NCI-H2196 (cell line): ENCODE data around the gene ZNF460.
A peak's percentile ranks its signal among the peaks of the same experiment; 100 is the strongest.
"Not testable (repeated sequence)": the region's sequence is repeated elsewhere in the genome, so short reads cannot be mapped to it uniquely, and the experiment has no call there.

Experiments
- DNase-seq: peaks from one replicate; lab custom pipeline; 2025; ENCODE audit not compliant: unreplicated experiment; lab: John Stamatoyannopoulos, UW

The ZNF460 gene

DNA sequence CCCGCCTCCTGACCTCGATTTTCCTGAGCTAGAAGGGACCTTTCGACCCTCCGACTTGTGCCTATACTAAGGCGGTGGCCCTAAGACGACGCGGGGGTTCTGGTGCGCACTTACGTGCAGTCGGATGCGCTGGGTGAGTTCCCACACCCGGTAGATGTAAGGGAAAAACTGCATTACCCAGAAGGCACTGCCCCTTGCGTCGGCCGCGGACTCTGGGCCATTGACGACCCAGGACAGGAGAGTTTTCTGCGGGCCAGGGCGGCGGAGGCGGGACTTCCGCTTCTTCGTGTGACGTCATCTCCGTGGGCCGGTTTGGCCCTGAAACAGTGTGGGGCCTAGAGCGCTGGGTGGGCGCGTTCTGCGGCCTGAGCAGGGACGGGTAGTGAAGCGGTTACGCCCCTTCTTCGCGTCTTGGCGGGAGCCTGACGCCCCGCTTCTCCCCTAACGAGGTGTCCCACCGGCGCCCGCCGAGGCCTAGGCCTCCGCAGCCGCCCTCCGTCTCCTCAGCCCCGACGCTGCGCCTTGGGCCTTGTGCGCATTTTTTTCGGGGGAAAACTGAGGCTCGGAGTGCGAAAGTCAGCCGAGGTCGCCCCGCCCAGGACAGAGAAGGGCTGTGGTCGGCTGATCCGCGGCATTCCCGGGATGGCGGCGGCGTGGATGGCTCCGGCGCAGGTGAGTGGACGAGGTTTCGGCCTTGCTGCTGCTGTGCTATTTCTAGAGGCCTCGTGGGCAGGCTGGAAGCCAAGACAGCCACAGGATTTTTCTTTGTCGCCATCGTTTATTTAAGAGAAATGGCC lies at the start of gene ZNF460:
ZNF460 (plus strand) TSS at position 321 of the 797 bp plus-strand sequence; CDS start at position 643, 322 bp downstream.
- peak; percentile 95 for DNase-seq

DNA sequence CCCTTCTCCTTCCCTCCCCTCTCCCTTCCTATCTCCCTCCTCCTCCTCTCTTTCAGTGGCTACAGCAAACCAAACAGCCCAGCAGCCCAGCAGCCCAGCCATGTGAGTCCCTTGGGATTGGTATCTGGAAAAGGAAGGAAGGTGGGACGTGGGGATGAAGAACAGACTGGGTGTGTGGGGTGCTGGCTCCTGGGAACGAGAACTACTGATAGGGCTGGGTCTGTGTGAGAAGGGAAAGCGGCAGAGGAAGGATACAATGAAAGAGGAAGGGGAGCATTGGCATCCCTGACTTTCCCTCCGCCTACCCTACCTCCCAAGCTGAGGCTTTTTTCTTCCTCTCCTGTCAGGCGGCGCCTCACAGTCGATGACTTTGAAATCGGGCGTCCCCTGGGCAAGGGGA lies 48.6 kb upstream of the ZNF460 start:
- DNase-seq, result no peak

GRCh38 chr19:57233207-57233606 lies 47.1 kb upstream of the ZNF460 start:
- DNase-seq, result no peak

DNA sequence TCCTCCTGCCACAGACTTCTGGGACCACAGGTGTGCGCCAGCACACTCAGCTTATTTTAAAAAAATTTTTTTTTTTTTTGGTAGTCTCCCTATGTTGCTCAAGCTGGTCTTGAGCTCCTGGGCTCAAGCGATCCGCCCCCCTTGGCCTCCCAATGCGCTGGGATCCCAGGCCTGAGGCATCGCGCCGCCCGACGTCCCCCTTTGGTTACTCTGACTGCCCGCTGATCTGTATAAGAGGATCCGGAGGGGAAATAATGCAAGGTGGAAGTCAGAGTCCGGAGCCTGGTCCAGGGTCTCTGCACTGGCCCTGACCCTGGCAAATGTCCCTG lies 40.3 kb upstream of the ZNF460 start:
- DNase-seq, result no peak

DNA sequence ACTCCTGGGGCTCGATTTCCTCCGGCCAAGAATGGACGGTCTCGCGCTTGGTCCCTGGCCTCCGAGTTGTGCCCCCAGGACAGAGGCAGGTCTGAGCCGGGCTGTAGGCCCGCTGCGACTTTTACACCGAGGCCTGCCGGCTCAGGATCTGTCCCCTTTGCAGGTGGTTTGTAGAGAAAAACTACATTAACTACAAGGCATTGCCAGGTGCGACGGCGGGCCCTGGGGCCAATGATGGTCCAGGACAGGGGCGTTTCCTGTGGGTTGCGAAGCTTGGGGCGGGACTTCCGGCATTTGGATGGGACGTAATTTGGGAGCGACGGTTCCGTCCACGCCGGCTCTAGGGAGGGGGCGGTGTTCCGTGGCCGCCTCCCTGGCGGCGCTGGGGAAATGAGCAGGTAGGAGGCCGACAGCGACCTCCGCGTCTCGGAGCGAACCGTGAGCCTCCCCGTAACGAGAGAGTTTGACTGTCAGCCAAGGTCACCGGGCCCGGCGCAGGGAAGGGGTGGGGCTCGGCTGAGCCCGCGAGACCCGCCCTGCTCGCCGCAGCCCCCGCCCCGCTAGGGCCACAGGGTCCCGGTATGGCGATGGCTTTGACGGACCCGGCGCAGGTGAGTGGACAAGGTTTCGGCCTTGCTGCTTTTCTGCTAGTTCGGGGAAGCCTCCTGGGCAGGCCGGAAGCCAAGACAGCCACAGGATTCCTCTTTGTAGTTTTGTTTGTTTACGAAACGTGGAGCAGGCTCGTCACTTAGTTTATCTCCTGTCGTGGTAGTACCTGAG lies 39.8 kb upstream of the ZNF460 start, which contains the start of gene ZNF805:
ZNF805 (plus strand) TSS at position 322 of the 780 bp plus-strand sequence; CDS start at position 582, 260 bp downstream.
- peak; percentile 92 for DNase-seq

DNA sequence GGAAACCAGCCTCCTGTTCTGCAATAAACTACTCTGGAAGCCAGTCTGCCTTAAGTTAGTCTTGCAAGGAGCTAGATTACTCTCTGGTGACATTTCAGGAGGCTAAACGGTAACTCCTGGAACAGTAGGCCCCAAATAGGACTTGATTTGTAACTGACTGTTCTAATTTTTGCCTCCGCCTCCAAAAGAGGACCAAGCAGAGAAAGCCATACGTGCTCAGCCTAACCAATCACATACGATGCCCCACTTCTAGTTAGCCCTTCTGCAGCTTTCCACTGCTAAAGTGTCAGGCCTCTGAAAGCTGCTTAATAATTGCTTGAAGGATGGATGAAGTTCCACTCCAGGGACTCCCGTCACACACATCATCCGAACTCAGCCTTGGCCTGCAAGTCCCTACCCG lies 39.1 kb upstream of the ZNF460 start:
- no peak for DNase-seq

DNA sequence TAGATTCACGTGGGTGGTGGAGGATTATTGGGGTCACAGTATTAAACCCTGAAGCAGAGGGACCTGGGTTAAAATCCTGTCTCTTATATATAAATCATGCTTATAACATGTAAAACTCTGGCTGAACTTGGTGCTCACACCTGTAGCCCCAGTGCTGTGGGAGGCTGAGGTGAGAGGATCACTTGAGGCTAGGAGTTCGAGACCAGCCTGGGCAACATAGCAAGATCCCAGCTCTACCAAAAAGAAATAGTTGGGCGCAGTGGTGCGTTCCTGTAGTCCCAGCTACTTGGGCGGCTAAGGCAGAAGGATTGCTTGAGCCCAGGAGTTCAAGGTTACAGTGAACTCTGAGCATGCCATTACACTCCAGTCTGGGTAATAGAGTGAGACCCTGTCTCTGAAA lies 37.5 kb upstream of the ZNF460 start:
- no peak for DNase-seq

DNA sequence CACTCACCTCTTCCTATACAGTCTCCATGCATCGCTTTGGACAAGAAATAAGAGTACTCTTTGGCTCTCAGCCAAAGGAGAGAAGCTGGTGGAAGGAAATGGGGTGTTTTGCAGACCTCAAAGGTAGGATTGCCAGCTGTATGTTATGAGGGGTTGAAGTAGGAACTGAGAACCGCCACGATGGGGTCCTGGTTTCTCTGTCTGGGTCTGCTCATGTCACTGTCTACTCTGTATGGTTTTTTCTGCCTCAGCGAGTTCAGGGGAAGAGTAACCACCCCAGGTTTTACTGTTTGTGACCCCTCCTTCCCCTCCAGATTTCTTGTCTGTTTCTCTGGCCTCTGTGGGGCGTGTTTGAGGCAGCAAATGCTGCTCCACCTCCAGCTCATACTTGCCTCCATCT lies 35.8 kb upstream of the ZNF460 start:
- DNase-seq, result no peak

GRCh38 chr19:57245066-57245465 lies 35.2 kb upstream of the ZNF460 start:
- no peak for DNase-seq

DNA sequence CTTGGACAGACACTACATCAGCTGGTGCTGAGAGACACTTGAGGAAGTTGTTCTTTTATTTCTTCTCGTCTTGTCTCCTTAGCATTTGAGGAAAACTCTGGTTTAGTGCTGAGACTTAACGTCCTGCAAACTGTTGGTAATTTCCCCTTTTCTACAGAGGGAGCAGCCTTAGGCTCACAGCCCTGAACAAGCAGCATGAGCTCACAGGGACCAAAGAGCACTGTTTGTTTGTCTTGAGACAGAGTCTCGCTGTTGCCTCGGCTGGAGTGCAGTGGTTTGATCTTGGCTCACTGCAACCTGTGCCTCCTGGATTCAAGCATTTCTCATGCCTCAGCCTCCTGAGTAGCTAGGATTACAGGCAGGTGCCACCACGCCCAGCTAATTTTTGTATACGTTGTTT lies 34.3 kb upstream of the ZNF460 start:
- no peak for DNase-seq

DNA sequence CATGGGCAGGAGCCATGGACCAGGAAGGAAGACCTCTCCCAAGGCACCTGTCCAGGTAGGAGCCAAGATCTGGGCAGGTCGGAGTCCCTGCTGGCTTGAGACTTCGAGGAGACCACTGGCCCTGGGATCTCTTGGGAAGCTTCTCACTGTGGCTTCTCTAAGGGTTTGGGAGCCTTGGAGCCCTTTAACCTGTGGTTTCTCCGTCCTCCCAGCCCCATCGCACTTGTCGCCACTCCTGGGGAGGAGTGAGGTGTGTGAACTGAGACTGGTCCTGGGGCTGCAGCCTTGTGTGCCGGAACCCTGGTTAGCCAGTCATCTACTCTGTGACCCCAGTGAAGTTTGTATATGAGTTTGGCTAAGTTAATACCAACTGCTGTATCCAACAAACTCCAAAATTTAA lies 31.6 kb upstream of the ZNF460 start:
- DNase-seq, result no peak

DNA sequence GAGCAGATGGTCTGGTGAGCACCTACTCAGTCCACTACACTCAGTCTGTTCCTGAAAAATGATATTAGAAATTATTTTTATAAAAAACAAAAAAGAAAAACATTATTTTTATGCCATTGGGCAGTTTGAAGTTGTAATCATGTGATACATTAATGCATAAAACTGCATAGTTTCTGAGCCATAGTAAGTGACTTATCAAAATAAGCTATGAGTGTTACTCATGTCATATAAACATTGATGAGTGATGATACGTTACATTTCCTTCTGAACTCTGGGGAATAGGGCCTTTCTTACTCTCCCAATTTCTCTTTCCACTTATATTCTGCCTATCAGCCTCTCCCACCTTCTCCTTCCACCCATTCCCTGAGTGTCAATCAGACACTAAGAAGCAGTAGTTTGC lies 31.0 kb upstream of the ZNF460 start:
- DNase-seq, result no peak

DNA sequence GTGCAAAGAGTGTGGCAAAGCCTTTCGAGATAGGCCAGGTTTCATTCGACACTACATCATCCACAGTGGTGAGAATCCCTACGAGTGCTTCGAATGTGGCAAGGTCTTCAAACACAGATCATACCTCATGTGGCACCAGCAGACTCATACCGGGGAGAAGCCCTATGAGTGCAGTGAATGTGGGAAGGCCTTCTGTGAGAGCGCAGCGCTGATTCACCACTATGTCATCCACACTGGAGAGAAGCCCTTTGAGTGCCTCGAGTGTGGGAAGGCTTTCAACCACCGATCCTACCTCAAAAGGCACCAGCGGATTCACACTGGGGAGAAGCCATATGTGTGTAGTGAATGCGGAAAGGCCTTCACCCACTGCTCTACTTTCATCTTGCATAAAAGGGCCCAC lies 26.5 kb upstream of the ZNF460 start:
- not testable (repeated sequence) for DNase-seq

GRCh38 chr19:57262044-57262443 lies 18.2 kb upstream of the ZNF460 start:
- no peak for DNase-seq

- DNase-seq, result no peak
Measured at GRCh38 chr19:57263244-57263741, 17.0 kb upstream of the ZNF460 start.

DNA sequence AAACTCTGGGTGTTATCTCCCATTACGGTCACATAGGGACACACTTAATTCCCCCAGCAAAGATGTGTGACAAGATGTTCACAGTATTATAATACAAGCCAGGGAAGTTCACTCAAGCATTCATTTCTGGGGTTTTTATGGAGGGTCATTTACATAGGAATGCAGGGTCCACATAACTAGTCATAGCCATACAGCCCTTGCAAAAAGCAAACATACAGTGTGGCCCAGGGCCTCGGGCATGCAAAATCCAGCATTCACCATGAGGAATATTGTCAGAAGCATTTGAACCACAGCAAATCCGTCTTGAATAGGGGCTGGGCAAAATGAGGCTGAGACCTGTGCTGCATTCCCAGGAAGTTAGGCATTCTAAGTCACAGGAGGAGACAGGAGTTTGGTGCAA lies 13.0 kb upstream of the ZNF460 start:
- DNase-seq, result no peak

DNA sequence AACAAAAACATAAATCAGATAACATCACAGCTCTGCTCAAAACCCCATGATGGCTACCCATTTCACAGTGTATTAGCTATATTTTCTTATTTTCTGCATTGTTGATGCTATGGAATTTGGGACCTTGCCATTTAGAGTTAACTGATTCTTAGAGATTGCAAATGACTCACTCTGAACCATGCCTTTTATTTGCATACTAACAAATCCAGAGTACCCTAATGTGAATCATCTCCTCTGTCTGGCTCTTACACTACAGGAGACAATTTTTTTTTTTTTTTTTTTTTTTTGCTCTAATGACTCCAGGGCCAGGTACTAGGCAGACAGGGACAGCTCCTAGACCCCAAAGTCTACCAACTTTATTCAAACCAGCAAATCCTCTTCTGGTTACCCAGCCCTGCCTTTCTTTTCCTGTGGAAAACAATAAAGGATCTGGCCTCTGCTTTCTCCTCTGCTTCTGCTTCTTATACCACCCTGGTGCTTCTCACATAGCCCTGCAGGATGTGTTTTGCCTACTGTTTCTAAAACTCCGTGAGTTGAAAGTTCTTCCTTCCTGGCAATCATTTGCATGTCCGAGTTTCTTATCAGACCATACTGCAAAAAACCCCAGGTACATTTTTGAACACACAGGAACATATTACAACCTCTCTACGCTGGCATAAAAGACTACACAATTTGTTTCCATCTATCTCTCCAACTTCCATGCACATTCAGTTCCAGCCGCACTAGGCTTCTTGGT lies 10.6 kb upstream of the ZNF460 start:
- no peak for DNase-seq

- DNase-seq, result no peak
Measured at GRCh38 chr19:57271280-57271679, 9.0 kb upstream of the ZNF460 start.

GRCh38 chr19:57273014-57273413 lies 7.3 kb upstream of the ZNF460 start:
- DNase-seq, result no peak

- no peak for DNase-seq
Measured at GRCh38 chr19:57276430-57276829, 3.9 kb upstream of the ZNF460 start.

GRCh38 chr19:57278481-57278880 lies 1.8 kb upstream of the ZNF460 start:
- not testable (repeated sequence) for DNase-seq
